A549 (cell line): Measurements from ENCODE around the gene FAM170B.

Experiments used
- CEBPB ChIP-seq, 2 experiments: fragments of >200 bp in 1 of 2; sonication (Bioruptor Twin) in 1 of 2; formaldehyde crosslinking in 1 of 2; IDR thresholded peaks; 2 replicates each; pipeline ENCODE4 v1.6.1; 2012 to 2016
- CTCF ChIP-seq: fragments of >200 bp; sonication (Bioruptor Twin); formaldehyde crosslinking; IDR thresholded peaks from 3 replicates; pipeline ENCODE4 v1.5.1; 2016
- EHMT2 ChIP-seq: fragments of 200-600 bp; sonication (generic); IDR thresholded peaks from 2 replicates; pipeline ENCODE4 v1.6.1; 2016; ENCODE audit warnings: antibody characterized with exemption, low read depth, mild to moderate bottlenecking, moderate library complexity
- EP300 ChIP-seq, 2 experiments: fragments of >200 bp; sonication (Bioruptor Twin); formaldehyde crosslinking; IDR thresholded peaks; 2 replicates in 1 of 2; 3 replicates in 1 of 2; pipeline ENCODE4 v1.6.1; 2016 to 2017
- FOSL2 ChIP-seq, 2 experiments: fragments of 450-650 bp in 1 of 2; fragments of >200 bp in 1 of 2; sonication (Bioruptor Twin) in 1 of 2; formaldehyde crosslinking; IDR thresholded peaks; 2 replicates each; pipeline versions ENCODE4 v1.5.0 to v1.6.1; 2016 to 2020; ENCODE audit warnings: mild to moderate bottlenecking in 1 of 2, moderate library complexity in 1 of 2
- POLR2A ChIP-seq: IDR thresholded peaks from 2 replicates; pipeline ENCODE4 v1.6.1; 2012; ENCODE audit warnings: mild to moderate bottlenecking, low read length
- RCOR1 ChIP-seq: fragments of 150-350 bp; IDR thresholded peaks from 2 replicates; pipeline ENCODE4 v1.6.1; 2014; ENCODE audit warnings: antibody characterized with exemption, low read length, low read depth
- TF ChIP-seq, protein P1 (sequence below): fragments of 450-650 bp; IDR thresholded peaks from 2 replicates; pipeline ENCODE4 v1.6.1; 2014; ENCODE audit warnings: antibody characterized with exemption

DNA sequence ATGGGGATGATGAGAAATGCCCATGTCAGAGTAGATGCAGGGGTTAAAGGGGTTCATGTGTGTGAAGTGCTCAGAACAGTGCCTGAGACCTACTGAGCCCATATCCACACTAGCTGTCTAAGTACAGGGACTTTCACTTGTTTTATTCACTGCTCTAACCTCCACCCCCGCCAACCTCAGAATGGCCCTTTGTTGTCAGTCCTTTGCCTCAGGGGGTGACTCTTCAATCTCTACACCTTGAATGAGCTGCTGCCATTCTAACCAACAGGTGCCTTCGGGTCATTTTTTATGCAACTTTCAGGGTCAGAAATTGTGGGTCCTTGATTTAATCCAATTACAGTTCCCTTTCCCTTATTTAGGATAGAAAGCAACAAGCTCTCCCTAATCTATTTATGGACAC, 44.7 kb downstream of the FAM170B start:
- TF ChIP-seq RCOR1 (no peak), CTCF (no peak), CEBPB (IDR thresholded peaks at IDR 0.05) (no peak), EHMT2 (no peak), POLR2A (no peak), FOSL2 (IDR thresholded peaks at IDR 0.05) (no peak), FOSL2 (CRISPR knock-in tag; IDR thresholded peaks at IDR 0.05) (no peak), EP300 (IDR thresholded peaks at IDR 0.05) (no peak)
- TF ChIP-seq, protein P1, sequence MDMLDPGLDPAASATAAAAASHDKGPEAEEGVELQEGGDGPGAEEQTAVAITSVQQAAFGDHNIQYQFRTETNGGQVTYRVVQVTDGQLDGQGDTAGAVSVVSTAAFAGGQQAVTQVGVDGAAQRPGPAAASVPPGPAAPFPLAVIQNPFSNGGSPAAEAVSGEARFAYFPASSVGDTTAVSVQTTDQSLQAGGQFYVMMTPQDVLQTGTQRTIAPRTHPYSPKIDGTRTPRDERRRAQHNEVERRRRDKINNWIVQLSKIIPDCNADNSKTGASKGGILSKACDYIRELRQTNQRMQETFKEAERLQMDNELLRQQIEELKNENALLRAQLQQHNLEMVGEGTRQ, result no peak
